Naive B cell (primary cell): ENCODE data around the gene KLC1. TPM values are rescaled to one million over a fixed set of nuclear protein-coding genes. Genes with fewer than 3 reads are reported as not detected.
"Not testable (repeated sequence)": the region's sequence is repeated elsewhere in the genome, so short reads cannot be mapped to it uniquely, and the experiment has no call there.

Experiments
- ATAC-seq, 2 donors: fragments of 150-1000 bp; cut with Tn5 transposase; 2 replicates each; pipeline ENCODE4 v1.10.0; 2021; ENCODE audit warnings: low read depth in 2 of 2, mild to moderate bottlenecking in 2 of 2, moderate library complexity in 2 of 2
- DNase-seq: peaks from one replicate; pipeline ENCODE4 v3.0.0; 2022
- H3K27ac Mint-ChIP-seq, 6 donors: one replicate each; pipeline ENCODE4 v1.8.0; 2020 to 2022; ENCODE audit warnings: mild to moderate bottlenecking in 6 of 6, mixed read lengths in 6 of 6, moderate library complexity in 5 of 6, inconsistent platforms in 2 of 6
- H3K27me3 Mint-ChIP-seq, 3 donors: one replicate each; pipeline ENCODE4 v1.8.0; 2021 to 2022; ENCODE audit warnings: mixed read lengths in 3 of 3, mild to moderate bottlenecking in 1 of 3
- H3K36me3 Mint-ChIP-seq, 2 donors: one replicate each; pipeline ENCODE4 v1.8.0; 2020 to 2022; ENCODE audit warnings: mixed read lengths in 2 of 2, inconsistent platforms in 1 of 2, mild to moderate bottlenecking in 1 of 2
- H3K4me1 Mint-ChIP-seq, 3 donors: one replicate each; pipeline ENCODE4 v1.8.0; 2020 to 2022; ENCODE audit warnings: mixed read lengths in 3 of 3, inconsistent platforms in 1 of 3, mild to moderate bottlenecking in 1 of 3, moderate library complexity in 1 of 3
- H3K4me3 Mint-ChIP-seq, 8 donors: one replicate each; pipeline ENCODE4 v1.8.0; 2020 to 2022; ENCODE audit warnings: mild to moderate bottlenecking in 8 of 8, mixed read lengths in 8 of 8, moderate library complexity in 8 of 8, inconsistent platforms in 2 of 8
- H3K9me3 Mint-ChIP-seq, 7 donors: one replicate each; pipeline ENCODE4 v1.8.0; 2020 to 2022; ENCODE audit warnings: mixed read lengths in 7 of 7, mild to moderate bottlenecking in 5 of 7, inconsistent platforms in 2 of 7, moderate library complexity in 1 of 7
- polyA plus RNA-seq, 6 donors: library from polyadenylated mRNA; unstranded; fragments of 300-500 nt; fragmentation: Illumina TruSeq; gene quantifications; one replicate each; pipeline ENCODE4 v1.2.3, GENCODE V29; 2021; ENCODE audit warnings: low read depth in 6 of 6

The KLC1 gene
- polyA plus RNA-seq, 6 donors from 2014 or later: 25.9 to 90.4 (median 56.2) TPM

DNA sequence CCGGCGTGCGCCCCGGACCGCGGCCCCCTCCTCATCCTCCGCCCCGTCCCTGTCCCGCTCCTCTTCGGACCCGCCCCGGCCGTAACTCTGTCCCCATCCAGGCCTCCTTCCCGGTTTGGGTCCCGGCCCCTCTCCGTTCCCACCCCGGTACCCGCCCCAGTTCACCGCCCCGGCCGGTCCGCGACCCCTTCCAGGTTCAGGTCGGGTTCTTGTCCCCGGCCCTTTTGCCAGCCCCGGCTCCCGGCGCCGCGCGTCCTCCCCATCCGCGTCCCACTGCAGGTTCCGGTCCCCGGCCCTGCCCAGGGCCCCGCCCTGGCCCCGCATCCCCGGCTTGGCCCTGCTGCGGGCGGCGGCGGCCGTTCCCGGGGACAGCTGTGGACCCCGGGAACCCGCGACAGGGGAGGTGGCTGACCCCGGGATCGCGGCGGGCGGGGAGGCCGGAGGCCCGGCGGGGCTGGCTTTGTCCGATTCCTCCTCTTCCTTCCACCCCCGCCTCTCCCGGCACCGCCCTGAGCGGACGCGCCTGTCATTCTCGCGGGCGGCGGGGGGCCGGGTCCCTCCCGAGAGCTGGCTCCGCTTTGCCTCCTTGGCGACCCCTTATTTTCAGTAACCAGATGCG lies 601 bp downstream of the KLC1 start:
- Mint-ChIP-seq H3K4me1 (peaks cover 34 to 54% (median 52%) of the 10 kb centered on the region in 3 donors), H3K27ac (peak overlapping the region; percentile 33 to 94 (median 82)), H3K36me3 (no peaks in the 10 kb centered on the region), H3K9me3 (no peaks in the 10 kb centered on the region), H3K4me3 (peak overlapping the region; percentile 85 to 96 (median 92)), H3K27me3 (no peaks in the 10 kb centered on the region)
- DNase-seq (peak; percentile 18), ATAC-seq (peak; percentile 20 to 23)

DNA sequence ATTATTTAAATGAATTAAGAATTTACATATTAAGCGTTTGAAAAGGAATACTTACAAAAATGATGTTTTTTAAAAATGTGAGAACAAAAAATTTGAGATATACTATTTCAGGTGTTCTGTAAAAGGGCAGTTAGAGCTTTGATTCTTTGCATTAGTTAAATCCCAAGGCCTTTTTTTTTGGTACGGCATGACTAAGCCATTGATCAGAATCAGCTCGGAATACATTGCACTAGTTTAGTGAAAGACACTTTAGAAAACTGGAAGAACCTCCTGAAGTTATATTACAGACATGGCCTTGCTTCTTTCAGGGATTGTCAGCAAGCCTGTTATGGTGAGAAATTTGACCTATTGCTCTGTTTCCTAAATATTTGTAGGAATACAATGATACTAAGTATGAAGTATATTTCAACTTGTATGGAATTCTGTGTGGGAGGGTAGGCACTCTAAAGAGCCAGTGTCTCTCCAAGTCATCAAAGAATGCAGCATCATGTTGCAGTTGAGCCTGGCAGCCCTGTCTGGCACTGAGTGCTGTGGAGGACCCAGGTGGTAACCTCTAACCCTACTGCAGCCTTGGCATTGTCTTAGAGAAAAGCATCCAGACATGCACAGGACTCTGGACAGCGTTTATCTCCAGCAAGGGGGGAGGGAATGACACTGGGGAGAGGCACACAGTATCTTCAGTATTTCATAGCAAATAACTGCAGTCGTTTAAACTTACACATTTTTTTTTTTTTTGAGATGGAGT lies 1.5 kb downstream of the KLC1 start:
- H3K27ac Mint-ChIP-seq: peak overlapping the region; percentile 15 to 94 (median 72)

DNA sequence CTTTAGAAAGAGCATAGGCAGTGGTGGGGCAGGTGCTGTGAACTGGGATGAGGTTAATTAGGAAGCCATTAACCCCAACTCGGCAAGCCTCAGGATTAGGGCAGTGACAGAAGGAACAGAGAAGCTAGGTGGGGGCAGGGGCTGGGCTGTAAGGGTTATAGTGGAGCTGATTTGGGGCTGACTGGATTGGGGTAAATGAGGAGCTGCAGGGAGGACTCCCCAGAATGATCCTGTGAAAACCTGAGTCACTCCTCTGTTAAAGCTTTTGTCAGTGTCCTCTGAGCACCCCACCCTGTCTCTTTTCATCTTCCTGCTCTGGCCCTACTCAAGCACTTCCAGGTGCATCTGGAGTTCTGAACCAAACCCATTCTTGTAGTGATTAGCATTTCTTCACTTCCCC lies 4.4 kb downstream of the KLC1 start:
- peak overlapping the region in 5 of 6 donors; percentile 19 to 92 (median 44) for H3K27ac Mint-ChIP-seq
- H3K9me3 Mint-ChIP-seq: no peaks in the 10 kb centered on the region
- ATAC-seq: no peak

More for the DNA sequence above, 1.5 kb downstream of the KLC1 start:
- ATAC-seq (no peak), DNase-seq (no peak)
- Mint-ChIP-seq H3K27me3 (no peaks in the 10 kb centered on the region), H3K9me3 (no peaks in the 10 kb centered on the region), H3K4me1 (peaks cover 36 to 54% (median 53%) of the 10 kb centered on the region in 3 donors), H3K36me3 (no peaks in the 10 kb centered on the region), H3K4me3 (peak overlapping the region; percentile 84 to 96 (median 88))

DNA sequence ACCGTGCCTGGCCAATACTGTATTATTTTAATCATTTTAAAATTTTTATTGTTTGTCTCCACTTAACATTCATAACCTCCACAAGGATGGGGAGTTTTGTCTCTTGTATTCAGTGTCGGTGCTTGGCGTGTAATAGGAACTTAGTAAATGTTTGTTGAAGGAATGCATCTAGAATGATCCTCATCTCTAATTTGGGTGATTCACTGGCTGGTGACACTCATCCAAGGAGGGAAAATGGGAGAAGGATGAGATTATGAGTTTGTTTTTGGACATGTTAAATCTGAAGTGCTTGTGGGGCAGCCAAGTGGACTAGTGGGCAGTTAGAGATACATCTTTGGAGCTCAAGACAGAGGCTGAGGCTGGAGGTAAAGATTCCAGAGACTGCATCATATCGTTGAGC lies 5.1 kb downstream of the KLC1 start:
- no peak for ATAC-seq
- Mint-ChIP-seq H3K4me3 (peak overlapping the region in 2 of 8 donors; percentile 20 to 35), H3K4me1 (peaks cover 42 to 69% (median 60%) of the 10 kb centered on the region in 3 donors), H3K36me3 (no peaks in the 10 kb centered on the region), H3K27ac (peak overlapping the region in 2 of 6 donors; percentile 14 to 50), H3K9me3 (no peaks in the 10 kb centered on the region), H3K27me3 (no peaks in the 10 kb centered on the region)
- no peak for DNase-seq

More for the DNA sequence above, 4.4 kb downstream of the KLC1 start:
- Mint-ChIP-seq H3K4me3 (peak overlapping the region in 4 of 8 donors; percentile 7 to 78 (median 22)), H3K4me1 (peaks cover 38 to 61% (median 52%) of the 10 kb centered on the region in 3 donors), H3K27me3 (no peaks in the 10 kb centered on the region), H3K36me3 (no peaks in the 10 kb centered on the region)
- DNase-seq: no peak

DNA sequence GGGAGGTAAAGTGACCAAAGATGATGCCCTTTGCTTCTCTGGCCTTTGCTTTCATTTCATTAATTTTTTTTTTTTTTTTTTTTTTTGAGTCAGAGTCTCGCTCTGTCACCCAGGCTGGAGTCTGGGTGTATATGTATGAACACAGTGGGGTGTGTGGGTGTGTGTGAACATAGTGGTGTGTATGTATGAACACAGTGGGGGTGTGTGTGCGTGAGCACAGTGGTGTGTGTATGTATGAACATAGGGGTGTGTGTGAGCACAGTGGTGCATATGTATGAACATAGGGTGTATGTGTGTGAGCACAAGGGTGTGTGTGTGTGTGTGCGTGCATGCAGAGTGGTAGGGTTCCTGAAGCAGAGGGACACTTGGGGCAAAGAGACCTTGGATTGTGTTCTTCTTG lies 9.6 kb downstream of the KLC1 start:
- H3K27ac Mint-ChIP-seq: peak overlapping the region in 3 of 6 donors; percentile 27 to 35 (median 34)
- no peaks in the 10 kb centered on the region for H3K36me3 Mint-ChIP-seq
- DNase-seq (no peak), ATAC-seq (no peak)
- no peaks in the 10 kb centered on the region for H3K9me3 Mint-ChIP-seq
- no peaks in the 10 kb centered on the region for H3K27me3 Mint-ChIP-seq
- no peak overlapping the region for H3K4me3 Mint-ChIP-seq
- H3K4me1 Mint-ChIP-seq: peaks cover 38 to 85% (median 53%) of the 10 kb centered on the region in 3 donors

DNA sequence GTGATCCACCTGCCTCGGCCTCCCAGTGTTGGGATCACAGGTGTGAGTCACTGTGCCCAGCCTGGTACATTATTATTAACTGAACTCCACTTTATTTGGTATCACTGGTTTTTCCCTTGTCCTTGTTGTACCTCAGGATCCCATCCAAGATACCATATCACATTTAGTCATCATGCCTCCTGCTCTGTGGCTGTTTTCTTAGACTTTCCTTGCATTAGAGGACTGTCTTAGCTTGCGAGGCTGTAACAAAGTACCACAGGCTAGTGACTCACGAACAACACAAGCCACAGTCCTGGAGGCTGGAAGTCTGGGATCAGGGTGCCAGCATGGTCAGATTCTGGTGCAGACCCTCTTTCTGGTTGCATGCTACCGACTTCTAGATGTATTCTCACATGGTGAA lies 12.2 kb downstream of the KLC1 start:
- no peaks in the 10 kb centered on the region for H3K27me3 Mint-ChIP-seq
- DNase-seq (no peak), ATAC-seq (no peak)
- H3K36me3 Mint-ChIP-seq: no peaks in the 10 kb centered on the region
- H3K4me1 Mint-ChIP-seq: peaks cover 26 to 86% (median 51%) of the 10 kb centered on the region in 3 donors
- H3K9me3 Mint-ChIP-seq: no peaks in the 10 kb centered on the region
- H3K4me3 Mint-ChIP-seq: no peak overlapping the region
- H3K27ac Mint-ChIP-seq: no peak overlapping the region

DNA sequence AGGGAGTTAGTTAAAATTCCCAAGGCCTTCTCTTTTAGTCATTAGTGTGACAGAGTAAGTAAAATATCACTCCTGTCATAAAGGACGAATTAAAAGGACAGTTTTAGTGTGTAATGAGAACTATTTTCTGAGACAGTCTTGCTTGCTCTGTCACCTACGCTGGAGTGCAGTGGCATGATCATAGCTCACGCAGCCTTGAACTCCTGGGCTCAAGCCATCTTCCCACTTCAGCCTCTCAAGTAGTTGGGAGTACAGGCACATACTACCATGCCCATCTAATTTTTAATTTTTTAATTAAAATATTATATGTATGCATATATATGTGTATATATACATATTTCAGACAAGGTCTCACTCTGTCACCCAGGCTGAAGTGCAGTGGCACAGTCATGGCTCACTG lies 17.2 kb downstream of the KLC1 start:
- H3K27me3 Mint-ChIP-seq: no peaks in the 10 kb centered on the region
- DNase-seq: no peak
- no peaks in the 10 kb centered on the region for H3K9me3 Mint-ChIP-seq
- no peaks in the 10 kb centered on the region for H3K36me3 Mint-ChIP-seq
- no peak overlapping the region for H3K27ac Mint-ChIP-seq
- peaks cover 17 to 70% (median 35%) of the 10 kb centered on the region in 3 donors for H3K4me1 Mint-ChIP-seq
- ATAC-seq: no peak
- H3K4me3 Mint-ChIP-seq: no peak overlapping the region

DNA sequence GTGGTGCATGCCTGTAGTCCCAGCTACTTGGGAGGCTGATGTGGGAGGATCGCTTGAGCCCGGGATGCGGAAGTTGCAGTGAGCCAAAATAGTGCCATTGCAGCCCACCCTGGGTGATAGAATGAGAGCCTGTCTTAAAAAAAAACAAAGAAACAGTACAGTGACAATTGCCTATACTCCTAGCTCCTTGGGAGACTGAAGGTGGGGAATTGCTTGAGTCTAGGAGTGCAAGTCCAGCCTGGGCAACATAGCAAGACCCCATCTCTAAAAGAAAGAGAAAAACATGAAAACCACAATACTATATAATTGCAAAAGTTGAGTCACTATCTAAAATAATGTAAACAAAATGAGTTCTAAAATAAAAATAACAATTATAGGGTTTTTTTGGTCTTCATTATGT lies 20.0 kb downstream of the KLC1 start:
- no peaks in the 10 kb centered on the region for H3K9me3 Mint-ChIP-seq
- no peak for ATAC-seq
- peaks cover 13 to 55% (median 39%) of the 10 kb centered on the region in 3 donors for H3K4me1 Mint-ChIP-seq

DNA sequence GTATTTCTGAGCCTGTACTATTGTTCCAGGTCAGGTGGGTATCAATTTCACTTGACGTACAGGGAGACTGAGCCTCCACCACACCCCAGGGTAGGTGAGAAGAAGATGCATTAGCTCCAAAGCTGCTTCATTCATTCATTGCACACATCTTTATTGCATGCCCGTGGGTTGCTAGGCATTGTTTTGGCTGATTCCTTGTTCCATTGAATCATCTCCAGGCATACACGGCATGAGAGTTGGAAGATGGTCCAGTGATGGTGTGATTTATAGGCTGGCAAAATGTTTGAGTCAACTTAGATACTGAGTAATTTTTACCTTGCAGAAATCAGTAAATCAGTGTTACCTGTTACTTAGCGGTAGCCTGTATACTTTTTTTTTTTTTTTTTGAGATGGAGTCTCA lies 21.2 kb downstream of the KLC1 start:
- Mint-ChIP-seq H3K9me3 (no peaks in the 10 kb centered on the region), H3K4me3 (no peak overlapping the region), H3K27me3 (no peaks in the 10 kb centered on the region), H3K36me3 (peaks cover 5 to 12% of the 10 kb centered on the region in 2 donors), H3K4me1 (peaks cover 13 to 47% (median 32%) of the 10 kb centered on the region in 3 donors), H3K27ac (peak overlapping the region in 1 of 6 donors; percentile 49)
- DNase-seq (no peak), ATAC-seq (no peak)

More for the DNA sequence above, 20.0 kb downstream of the KLC1 start:
- peak overlapping the region in 2 of 6 donors; percentile 24 to 44 for H3K27ac Mint-ChIP-seq
- H3K36me3 Mint-ChIP-seq: peaks cover 0 to 4% of the 10 kb centered on the region in 2 donors
- H3K27me3 Mint-ChIP-seq: no peaks in the 10 kb centered on the region
- DNase-seq: no peak
- H3K4me3 Mint-ChIP-seq: no peak overlapping the region

DNA sequence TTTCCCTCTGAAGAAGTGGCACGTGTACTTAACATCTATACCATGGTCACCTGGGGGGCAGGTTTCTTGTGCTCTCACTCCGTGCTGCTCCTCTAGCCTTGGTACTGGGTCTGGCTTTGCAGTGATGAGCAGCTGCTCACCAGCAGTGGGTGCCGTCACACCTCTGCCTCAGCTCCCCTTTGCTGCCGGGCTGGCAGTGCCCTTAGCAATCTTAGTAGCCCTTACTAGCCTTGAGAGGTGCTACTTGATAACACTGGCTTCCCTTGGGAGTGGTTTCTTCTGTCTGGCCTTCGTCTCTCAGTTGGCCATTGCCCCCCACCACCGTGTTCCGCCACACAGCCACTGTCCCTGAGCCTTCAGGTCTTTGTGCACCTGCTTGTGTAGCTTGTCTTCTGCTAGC lies 22.6 kb downstream of the KLC1 start:
- peaks cover 5 to 12% of the 10 kb centered on the region in 2 donors for H3K36me3 Mint-ChIP-seq
- DNase-seq: no peak
- H3K27ac Mint-ChIP-seq: peak overlapping the region in 1 of 6 donors; percentile 51
- H3K4me3 Mint-ChIP-seq: no peak overlapping the region
- H3K9me3 Mint-ChIP-seq: no peaks in the 10 kb centered on the region
- no peaks in the 10 kb centered on the region for H3K27me3 Mint-ChIP-seq
- H3K4me1 Mint-ChIP-seq: peaks cover 10 to 38% (median 25%) of the 10 kb centered on the region in 3 donors
- no peak for ATAC-seq

DNA sequence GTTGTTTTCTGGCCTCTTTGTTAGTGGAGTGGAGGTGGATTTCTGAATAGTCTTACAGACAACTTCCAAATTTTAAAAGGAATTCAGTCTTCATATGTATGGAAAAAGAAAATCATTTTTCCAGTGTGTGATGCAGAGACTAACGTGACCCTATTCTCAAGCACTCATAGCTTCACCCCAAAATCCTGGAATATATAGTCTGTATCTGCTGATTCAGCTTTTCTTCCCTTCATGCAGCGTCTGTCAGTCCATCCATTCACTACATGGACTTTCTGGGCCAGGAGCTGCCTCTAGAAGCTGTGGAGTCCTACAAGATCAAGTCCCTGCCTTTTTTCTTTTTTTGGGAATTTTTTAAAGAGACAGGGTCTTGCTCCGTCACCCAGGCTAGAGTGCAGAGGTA lies 23.8 kb downstream of the KLC1 start:
- Mint-ChIP-seq H3K36me3 (peaks cover 5 to 12% of the 10 kb centered on the region in 2 donors), H3K9me3 (no peaks in the 10 kb centered on the region), H3K27me3 (no peaks in the 10 kb centered on the region), H3K4me3 (no peak overlapping the region), H3K4me1 (peaks cover 10 to 36% (median 23%) of the 10 kb centered on the region in 3 donors), H3K27ac (no peak overlapping the region)
- DNase-seq (no peak), ATAC-seq (no peak)

DNA sequence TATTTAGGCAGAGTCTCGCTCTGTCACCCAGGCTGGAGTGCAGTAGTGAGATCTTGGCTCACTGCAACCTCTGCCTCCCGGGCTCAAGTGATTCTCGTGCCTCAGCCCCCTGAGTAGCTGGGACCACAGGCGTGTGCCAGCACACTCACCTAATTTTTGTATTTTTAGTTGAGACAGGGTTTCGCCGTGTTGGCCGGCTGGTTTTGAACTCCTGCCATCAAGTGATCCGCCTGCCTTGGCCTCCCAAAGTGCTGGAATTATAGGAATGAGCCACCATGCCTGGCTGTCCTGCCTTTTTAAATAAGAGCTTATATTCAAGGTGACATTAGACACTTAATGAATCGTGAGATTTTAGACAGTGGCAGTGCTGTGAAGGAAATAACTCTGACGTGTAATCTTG lies 24.3 kb downstream of the KLC1 start:
- not testable (repeated sequence) for ATAC-seq, H3K4me3 Mint-ChIP-seq, H3K27me3 Mint-ChIP-seq, DNase-seq, H3K9me3 Mint-ChIP-seq
- peak overlapping the region in 1 of 6 donors; percentile 20 for H3K27ac Mint-ChIP-seq
- H3K36me3 Mint-ChIP-seq: peaks cover 5 to 12% of the 10 kb centered on the region in 2 donors
- peaks cover 10 to 34% (median 23%) of the 10 kb centered on the region in 3 donors for H3K4me1 Mint-ChIP-seq

DNA sequence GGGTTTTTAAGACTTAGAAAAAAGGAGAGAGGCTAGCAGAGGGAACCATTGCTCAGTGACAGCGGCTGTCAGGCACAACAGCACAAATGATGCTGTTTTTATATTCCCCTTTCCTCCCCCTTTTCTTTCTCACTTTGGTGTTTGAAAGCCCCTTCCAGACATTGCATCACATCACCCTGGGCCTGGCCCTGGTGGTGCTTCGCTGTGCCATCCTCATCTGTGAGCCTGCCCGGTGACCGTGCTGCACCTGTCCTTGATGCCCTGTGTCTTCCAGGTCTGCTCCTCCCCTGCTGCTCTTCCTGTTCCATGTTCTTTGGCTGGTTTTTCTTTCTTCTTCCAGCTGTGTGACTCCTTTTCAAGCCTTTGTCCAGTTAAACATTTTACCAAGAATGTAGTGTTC lies 24.8 kb downstream of the KLC1 start:
- DNase-seq (no peak), ATAC-seq (no peak)
- Mint-ChIP-seq H3K9me3 (no peaks in the 10 kb centered on the region), H3K4me3 (no peak overlapping the region), H3K27me3 (no peaks in the 10 kb centered on the region), H3K36me3 (peaks cover 5 to 12% of the 10 kb centered on the region in 2 donors), H3K4me1 (peaks cover 10 to 29% (median 23%) of the 10 kb centered on the region in 3 donors), H3K27ac (peak overlapping the region in 2 of 6 donors; percentile 15 to 17)

DNA sequence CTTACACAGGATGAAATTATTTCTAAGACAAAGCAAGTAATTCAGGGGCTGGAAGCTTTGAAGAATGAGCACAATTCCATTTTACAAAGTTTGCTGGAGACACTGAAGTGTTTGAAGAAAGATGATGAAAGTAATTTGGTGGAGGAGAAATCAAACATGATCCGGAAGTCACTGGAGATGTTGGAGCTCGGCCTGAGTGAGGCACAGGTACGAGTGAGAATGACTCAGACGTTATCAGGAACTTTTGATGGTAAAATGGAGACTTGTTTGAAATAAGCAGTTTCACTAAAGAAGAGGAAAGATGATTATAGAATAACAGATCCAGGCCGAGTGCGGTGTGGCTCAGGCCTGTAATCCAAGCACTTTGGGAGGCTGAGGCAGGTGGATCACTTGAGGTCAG lies 25.6 kb downstream of the KLC1 start:
- Mint-ChIP-seq H3K4me1 (peaks cover 10 to 26% (median 23%) of the 10 kb centered on the region in 3 donors), H3K36me3 (peaks cover 10 to 17% of the 10 kb centered on the region in 2 donors), H3K4me3 (no peak overlapping the region), H3K27me3 (no peaks in the 10 kb centered on the region), H3K27ac (peak overlapping the region in 1 of 6 donors; percentile 29), H3K9me3 (no peaks in the 10 kb centered on the region)
- no peak for DNase-seq
- ATAC-seq: no peak
